GM19240 (cell line): Measurements from ENCODE around the gene COMT.

Experiments
- DNase-seq: peaks from one replicate; pipeline ENCODE4 v3.0.0; 2011; ENCODE audit warnings: low spot score; ENCODE audit not compliant: insufficient read length

Gene COMT

DNA sequence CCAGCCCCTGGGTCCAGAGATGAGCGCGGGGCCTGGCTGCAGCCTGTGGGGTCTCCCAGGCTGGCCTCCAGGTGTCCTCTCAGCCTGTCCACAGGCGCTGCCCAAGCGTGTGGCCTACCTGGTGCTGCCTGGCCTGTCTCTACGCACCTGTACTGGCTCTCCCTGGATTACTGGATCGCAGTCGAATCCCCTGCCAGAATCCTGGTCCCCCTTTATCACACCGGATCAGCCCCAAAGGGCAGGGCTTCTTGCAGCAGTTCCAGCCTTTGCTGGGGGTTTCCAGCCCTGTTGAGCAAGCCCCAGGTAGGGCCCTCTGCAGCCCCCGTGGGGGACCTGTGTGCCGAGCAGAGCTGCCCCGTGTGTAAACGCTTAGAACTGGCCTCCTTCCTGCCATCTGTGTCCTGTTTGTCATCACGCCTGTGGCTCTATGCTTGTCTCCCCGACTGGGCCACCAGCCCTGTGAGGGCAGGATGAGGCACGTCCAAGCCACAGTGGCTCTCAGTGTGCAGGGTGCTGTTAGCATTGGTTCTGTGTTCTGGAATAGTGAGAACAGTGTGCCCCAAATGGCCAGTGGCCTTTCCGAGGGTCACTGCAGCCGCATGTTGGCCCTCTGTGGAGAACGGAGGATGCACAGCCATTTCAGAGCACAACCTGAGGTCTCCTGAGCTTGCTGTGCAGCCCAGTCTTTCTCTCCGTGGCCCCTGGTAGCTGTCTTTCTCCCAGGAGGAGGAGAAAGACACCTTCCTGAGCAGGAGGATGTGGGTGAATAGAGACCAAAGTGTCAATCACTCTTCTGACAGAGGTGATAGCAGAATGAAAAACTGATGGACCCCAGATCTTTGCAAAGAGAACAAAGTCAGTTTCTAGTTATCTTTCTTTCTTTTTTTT is 13.9 kb downstream of the COMT start:
- no peak for DNase-seq

DNA sequence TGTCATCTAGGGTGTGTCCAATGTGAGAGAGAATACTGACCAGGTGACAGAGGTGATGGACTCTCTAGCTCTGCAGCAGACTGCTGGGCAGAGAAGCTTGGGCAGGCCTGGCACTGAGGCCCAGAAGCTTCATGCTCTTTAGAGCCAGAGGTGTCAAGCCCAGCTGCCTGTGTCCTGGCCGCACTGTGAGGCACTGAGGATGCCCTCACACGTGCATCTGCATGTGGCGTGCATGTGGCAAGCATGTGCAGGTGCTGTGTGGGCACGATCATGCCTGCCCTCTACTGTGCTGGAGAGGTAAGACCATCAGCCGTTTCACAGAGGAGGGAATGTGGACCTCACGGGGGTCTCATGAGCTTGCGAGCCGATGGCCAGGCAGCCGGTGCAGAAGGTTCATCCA is 15.9 kb downstream of the COMT start:
- DNase-seq: no peak

DNA sequence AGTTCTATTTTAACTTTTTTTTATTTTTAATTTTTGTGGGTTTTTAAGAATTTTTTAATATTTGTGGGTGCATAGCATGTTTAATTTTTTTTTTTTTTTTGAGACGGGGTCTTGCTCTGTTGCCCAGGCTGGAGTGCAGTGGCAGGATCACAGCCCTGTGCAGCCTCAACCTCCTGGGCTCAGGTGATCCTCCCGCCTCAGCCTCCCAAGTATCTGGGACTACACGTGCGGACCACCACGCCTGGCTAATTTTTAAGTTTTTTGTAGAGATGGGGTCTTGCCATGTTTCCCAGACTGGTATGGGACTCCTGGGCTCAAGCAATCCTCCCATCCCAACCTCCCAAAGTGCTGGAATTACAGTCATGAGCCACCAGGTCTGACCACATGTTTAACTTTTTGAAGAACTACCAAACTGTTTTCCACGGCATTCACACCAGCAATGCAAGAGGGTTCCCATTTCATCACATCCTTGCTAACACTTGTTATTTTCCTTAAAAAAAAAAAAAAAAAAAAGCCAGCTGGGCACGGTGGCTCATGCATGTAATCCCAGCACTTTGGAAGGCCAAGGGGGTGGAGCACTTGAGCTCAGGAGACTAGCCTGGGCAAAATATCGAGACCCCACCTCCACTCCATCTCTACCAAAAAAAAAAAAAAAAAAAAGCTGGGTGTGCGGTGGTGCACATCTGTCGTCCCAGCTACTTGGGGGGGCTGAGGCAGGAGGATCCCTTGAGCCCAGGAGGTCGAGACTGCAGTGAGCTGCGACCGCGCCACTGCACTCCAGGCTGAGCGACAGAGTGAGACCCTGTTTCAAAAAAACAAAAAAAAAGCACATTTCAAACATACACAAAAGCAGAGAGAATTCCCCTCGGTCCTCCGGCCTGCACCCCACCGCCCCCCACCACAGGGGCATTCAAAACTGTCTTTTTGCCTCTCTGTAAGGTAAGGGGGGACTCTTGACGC is 16.8 kb downstream of the COMT start:
- DNase-seq: no peak

DNA sequence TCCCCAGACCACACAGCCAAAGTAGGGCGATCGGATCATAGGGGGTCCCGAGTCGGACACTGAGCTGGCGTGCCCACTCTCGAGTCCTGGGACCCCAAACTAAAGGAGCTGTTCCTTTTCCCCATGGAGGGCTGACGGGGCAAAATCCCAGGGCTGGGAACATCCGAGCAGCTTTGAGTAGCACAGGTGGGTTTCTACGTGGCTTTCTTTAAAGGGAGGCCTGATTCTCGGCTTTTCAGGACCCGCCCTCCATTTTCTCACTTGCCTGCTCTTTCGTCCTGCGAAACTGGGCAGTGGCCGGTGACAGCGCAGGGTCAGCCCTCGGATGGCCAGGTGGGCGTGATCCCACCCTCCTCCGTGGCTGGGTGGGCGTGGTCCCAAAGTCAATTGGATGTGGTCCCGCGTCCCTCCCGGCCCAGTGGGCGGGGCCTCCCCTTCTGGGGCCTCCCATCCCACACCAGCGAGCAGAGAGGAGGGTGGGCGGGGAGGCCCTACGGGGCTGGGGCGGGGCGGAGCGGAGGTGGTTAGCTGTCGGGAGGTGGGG is 17.5 kb downstream of the COMT start:
- DNase-seq: no peak

DNA sequence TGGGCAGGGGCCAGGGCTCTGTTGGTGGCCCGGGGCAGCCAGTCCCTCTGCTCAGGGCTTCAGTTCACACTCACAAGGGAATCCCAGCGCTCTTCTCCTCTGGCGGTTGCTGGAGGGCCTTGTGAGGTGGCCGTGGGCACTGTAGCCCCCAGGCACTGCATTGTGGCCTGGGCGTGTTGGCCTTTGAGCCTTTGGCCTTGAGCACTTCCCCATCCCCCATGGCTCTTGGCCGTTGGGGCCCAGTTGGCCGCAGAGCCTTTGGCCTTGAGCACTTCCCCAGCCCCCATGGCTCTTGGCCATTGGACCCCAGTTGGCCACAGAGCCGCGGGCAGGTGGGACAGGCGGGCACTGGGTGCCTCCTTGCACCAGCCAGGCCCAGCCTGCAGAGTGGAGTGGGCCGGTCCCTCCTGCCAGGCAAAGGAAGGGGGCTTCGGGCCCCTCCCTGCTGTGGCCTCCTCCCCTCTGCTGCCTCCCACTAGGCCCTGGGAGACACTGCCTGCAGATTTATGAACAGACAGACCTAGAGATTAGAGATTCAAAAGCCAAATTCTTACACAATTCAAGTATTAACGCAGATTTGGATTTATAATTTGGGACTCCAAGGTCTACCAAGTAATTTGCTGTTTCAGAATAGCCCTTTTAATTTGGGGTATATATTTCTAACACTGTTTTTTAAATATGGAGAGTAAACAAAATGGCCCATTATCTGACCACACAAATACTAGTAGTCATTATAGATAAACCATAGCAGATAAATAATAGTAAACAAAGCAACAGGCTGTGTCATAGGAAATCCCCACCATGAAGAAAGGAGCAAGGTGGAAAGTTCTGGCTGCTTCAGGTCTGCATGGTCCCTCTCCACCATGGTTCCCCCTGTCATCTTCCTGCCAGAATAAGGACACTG is 18.3 kb downstream of the COMT start:
- no peak for DNase-seq

DNA sequence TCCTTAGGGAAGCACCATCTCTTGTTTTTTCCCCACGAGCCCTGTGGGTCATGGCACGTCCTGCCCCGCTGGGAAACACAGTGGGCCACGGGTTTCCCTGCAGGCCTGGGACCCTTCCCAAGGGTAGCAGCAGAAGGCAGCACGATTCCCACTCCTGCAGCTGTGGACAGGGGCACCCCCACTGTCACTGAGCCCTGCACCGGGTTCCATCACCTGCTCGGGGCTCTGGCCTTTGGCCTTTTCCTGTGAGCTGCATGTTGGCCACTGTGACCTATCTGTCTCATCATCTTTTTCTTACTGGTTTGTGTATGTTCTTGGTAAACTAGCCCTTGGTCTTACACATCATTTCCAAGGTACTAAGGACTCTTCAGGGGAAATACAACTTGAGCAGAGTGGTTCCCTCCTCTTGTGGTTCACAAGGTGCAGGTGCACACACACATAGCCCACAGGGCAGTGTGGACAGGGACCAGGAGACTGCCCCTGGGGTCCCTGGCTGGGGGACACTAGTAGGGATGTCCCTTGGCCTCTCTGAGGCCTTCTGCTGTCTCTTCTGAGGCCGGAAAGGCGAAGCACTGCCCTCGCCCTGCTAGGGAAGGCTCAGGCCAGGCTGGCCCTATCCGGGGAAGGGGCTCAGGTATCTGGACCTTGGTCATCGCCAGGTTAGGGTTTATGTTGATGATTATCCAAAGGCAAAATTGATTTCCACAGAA is 19.1 kb downstream of the COMT start:
- no peak for DNase-seq

DNA sequence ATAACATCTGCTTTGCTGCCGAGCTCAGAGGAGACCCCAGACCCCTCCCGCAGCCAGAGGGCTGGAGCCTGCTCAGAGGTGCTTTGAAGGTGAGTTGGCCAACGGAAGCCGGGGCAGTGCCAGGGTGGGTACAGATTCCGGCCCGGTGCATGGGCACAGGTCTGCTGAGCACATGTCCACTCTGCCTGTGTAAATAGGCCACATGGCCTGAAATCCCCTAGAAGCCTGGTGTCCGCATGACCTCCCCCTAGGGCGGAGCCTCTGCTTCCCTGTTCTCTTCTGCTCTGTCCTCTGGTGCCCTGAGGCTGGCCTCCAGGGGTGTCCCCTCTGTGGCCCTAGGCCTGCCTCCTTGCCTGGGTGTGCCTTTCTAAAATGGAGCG is 19.6 kb downstream of the COMT start:
- DNase-seq: no peak

DNA sequence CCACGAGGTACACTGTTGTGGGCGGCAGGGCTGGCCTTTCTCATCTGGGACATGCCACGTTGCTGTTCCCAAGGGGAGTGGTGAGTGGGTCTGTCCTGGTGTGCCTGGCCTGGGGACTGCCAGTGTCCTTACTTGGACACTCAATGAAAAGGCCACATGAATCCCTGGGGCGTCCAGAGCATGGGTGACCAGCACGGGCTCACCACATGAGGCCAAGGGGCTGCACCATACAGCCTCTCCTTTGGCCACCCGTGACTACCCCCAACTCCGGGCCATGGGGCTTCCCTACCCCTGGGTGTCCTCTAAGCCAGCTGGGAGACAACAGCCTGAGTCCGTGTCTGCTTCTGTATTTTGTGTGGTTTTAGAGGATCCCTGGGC is 20.3 kb downstream of the COMT start:
- DNase-seq: no peak

DNA sequence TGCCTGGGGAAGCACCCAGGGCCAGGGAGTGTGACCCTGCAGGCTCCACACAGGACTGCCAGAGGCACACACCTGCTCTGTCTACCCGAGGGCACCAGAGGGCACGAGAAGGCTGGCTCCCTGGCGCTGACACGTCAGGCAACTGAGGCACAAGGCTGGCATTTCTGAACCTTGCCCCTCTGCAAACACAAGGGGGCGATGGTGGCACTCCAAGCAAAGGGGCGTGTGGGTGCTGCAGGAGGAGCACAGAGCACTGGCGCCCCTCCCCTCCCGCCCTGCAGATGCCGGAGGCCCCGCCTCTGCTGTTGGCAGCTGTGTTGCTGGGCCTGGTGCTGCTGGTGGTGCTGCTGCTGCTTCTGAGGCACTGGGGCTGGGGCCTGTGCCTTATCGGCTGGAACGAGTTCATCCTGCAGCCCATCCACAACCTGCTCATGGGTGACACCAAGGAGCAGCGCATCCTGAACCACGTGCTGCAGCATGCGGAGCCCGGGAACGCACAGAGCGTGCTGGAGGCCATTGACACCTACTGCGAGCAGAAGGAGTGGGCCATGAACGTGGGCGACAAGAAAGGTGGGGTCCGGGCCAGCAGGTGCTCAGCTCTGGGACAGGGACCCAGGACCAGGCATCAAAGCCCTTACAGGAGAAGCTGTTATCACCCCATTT is 20.8 kb downstream of the COMT start:
- peak; percentile 80 for DNase-seq

DNA sequence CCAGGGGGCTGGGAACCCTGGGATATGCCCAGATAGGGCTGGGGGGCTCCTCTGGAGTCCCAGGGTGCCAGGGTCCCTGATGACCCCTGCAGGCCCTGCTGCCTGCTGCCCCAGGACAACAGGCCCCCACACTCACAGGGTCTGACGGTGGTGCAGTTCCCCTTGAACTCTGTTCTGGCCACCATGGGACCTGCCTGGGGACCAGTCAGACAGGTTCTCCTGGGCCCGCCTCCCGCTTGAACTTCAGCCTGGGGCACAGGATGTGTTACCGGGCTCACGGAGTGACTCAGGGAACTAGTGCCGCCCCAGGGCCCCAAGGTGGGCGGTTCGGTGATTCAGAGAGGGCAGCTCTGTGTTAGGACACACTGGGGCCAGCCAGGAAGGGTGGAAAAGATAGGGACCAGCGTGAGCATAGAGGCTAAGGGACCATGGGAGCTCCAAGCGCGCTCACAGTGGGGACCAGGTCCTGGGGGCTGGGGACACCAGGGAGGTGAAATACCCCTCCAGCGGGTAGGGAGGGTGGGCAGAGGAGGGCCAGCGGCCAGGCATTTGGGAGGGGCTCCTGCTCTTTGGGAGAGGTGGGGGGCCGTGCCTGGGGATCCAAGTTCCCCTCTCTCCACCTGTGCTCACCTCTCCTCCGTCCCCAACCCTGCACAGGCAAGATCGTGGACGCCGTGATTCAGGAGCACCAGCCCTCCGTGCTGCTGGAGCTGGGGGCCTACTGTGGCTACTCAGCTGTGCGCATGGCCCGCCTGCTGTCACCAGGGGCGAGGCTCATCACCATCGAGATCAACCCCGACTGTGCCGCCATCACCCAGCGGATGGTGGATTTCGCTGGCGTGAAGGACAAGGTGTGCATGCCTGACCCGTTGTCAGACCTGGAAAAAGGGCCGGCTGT is 21.6 kb downstream of the COMT start:
- no peak for DNase-seq

DNA sequence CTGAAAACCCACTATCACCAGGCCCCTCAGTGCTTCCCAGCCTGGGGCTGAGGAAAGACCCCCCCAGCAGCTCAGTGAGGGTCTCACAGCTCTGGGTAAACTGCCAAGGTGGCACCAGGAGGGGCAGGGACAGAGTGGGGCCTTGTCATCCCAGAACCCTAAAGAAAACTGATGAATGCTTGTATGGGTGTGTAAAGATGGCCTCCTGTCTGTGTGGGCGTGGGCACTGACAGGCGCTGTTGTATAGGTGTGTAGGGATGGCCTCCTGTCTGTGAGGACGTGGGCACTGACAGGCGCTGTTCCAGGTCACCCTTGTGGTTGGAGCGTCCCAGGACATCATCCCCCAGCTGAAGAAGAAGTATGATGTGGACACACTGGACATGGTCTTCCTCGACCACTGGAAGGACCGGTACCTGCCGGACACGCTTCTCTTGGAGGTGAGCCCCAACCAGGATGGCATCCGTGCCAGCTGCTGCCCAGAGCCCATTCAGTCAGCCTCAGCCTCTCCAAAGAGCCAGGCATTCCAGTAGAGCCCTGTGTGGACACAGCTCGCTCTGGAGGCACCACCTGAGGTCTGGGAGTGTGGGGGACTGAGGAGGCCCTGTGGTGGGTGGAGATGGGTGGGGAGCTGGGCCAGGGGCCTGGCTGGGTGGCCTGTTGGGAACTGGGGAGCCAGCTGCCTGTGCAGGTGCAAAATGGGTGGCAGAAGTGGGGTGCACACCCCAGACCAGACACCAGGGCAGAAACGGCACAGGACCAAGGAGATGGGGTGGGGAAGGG is 22.5 kb downstream of the COMT start:
- DNase-seq: no peak

DNA sequence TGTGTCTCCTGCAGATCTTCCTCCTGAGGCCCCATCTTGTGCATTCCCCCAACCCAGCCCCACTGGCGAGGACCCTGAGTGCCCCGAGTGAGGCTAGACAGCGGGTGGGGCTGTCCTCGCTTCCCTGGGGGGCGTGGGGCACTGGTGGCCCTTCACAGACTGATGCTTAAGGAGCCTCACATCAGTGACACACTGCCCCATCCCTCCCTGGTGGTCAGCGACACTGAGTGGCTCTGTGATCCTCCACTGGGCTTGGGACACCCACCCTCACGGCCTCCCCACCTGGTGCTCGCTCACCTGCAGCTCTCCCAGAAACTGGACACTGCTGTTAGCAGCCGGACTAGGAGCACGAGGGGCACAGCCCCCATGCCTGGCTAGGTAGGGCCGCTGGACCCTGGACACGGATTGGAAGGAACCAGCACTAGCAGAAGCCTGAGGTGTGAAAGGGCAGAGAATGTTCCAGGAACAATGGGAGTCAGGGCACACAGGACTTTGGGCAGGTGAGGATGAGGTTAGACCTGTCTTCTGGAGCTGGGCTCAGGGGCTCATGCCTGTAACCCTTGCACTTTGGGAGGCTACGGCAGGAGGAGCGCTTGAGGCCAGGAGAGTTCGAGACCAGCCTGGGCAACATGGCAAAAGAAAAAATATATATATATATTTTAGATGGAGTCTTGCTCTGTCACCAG is 23.3 kb downstream of the COMT start:
- no peak for DNase-seq

DNA sequence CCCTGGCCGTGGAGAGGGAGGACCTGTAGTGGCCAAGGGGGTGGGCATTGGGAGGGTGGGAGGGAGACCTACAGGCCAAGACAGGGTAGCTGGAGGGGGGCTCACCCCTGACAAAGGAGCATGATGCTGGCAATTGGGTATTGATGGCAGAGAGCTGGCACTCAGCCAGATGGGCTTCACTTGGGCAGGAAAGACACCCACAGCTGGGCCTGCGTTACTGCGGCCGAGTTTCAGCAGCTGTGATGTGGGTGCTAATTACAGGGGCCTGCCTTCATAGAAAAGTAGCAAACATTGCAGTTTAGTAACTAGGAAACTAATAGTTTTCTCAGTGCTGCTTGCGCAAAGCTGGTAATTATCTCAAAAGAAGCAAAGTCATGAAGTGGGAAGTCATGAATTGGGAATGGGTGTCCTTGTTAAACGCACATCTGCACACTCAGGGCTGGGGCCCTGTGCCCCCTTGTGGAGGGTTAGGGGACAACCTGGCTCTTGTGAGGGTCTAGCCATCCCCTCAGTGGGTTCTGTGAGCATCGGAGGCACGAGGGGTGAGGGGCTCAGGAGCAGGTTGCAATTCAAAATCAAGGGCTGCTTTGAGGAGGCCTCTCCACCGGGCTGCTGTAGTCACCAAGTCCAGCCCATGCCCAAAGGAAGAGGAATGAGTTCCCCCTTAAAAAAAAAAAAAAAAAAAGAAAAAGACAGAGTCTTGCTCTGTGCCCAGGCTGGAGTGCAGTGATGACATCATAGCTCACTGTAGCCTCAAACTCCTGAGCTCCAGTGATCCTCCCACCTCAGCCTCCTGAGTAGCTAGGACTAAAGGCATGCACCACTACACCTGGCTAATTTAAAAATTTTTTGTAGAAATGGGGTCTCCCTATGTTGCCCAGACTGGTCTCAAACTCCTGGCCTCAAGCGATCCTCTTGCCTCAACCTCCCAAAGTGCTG is 24.5 kb downstream of the COMT start:
- DNase-seq: no peak

DNA sequence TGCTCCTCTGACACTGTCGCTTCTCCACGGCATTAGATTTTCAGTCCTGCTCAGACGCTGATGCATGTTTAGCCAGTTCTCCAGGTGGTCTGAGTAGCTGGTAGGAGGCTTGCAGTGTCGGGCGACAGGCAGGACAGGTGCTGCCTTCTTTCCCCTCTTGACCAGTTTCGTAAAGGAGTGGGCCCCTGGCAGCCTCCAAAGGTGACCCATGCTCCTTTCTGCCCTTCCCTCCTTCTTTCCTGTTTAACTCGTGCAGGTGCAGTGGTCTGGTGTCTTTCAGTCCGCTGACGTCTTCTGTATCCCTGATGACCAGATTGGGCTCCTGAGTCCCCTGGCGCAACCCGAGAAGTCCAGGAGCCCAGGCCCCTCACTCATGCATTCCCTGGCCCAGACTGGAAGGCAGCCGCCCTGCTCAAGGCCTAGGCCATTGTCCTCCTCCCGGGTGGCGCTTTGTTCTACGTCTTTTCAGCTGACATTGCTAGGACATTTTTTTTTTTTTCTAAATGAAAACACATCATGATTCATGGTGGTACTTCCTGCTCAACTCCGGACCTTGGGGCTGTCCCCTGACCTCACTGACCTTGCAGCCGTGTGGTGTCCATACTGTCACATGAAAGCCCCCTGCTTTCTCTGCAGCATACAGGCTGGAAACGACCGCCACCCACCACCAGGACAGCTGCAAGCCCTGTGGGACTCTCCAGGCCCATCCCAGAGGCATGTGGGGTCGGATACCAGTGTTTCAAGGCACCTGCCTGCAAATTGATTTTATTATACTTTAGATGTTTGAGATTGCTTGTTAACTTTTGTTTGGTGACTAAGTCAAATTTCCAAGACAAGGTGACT is 25.6 kb downstream of the COMT start:
- DNase-seq: no peak

DNA sequence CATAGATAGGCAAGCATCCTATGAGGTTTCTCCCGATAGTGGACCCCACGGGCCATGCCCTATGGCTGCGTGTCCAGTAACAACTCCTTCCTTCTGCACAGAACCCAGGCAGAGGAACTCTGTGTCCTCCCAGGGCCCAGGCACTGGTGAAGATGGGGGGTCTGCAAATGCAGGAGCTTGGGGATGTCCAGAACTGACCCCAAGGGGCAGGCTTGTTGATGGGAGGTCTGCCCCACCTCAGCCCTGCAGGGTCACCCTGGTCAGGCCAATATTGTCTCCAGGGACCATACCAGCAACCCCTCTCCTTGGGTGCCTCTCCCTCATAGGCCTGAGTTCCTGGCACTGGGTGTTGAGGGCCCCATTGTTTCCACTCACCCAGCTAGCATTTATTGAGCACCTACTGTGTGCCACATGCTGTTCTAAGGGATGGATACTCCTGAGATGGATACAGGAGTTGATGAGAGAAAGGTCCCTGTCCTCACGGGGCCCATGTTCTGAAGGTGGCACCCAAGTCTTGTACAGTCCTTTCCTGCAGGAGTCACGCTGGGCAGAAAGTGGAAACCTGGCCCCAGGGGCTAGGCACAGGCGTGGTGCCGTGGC is 26.4 kb downstream of the COMT start:
- no peak for DNase-seq
